Activated CD4-positive, alpha-beta T cell treated with anti-CD3 and anti-CD28 coated beads, Interleukin-2, amount 50 U/mL, for 24 hours (primary cell): Measurements from ENCODE around the gene DNAAF3.

ENCODE experiments used
- DNase-seq, 2 donors: peaks; one replicate each; pipeline ENCODE4 v3.0.0-alpha.2; 2020; ENCODE audit warnings: low read depth in 1 of 2, low spot score in 1 of 2

DNAAF3 gene

GRCh38 chr19:55116859-55117662, 49.4 kb downstream of the DNAAF3 start, which contains the start of gene PPP1R12C:
Gene PPP1R12C (minus strand): TSS chr19:55117637. CDS start chr19:55117543, 94 bp downstream.
- no peak for DNase-seq

DNA sequence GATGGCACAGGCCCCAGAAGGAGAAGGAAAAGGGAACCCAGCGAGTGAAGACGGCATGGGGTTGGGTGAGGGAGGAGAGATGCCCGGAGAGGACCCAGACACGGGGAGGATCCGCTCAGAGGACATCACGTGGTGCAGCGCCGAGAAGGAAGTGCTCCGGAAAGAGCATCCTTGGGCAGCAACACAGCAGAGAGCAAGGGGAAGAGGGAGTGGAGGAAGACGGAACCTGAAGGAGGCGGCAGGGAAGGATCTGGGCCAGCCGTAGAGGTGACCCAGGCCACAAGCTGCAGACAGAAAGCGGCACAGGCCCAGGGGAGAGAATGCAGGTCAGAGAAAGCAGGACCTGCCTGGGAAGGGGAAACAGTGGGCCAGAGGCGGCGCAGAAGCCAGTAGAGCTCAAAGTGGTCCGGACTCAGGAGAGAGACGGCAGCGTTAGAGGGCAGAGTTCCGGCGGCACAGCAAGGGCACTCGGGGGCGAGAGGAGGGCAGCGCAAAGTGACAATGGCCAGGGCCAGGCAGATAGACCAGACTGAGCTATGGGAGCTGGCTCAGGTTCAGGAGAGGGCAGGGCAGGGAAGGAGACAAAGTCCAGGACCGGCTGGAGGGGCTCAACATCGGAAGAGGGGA, 50.1 kb downstream of the DNAAF3 start:
- DNase-seq: peak in 1 of 2 donors; percentile 40

GRCh38 chr19:55115446-55116065, 50.9 kb downstream of the DNAAF3 start:
- DNase-seq: no peak

DNA sequence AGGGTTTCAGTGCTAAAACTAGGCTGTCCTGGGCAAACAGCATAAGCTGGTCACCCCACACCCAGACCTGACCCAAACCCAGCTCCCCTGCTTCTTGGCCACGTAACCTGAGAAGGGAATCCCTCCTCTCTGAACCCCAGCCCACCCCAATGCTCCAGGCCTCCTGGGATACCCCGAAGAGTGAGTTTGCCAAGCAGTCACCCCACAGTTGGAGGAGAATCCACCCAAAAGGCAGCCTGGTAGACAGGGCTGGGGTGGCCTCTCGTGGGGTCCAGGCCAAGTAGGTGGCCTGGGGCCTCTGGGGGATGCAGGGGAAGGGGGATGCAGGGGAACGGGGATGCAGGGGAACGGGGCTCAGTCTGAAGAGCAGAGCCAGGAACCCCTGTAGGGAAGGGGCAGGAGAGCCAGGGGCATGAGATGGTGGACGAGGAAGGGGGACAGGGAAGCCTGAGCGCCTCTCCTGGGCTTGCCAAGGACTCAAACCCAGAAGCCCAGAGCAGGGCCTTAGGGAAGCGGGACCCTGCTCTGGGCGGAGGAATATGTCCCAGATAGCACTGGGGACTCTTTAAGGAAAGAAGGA, 51.8 kb downstream of the DNAAF3 start:
- no peak for DNase-seq

GRCh38 chr19:55113570-55114039, 52.8 kb downstream of the DNAAF3 start:
- no peak for DNase-seq

DNA sequence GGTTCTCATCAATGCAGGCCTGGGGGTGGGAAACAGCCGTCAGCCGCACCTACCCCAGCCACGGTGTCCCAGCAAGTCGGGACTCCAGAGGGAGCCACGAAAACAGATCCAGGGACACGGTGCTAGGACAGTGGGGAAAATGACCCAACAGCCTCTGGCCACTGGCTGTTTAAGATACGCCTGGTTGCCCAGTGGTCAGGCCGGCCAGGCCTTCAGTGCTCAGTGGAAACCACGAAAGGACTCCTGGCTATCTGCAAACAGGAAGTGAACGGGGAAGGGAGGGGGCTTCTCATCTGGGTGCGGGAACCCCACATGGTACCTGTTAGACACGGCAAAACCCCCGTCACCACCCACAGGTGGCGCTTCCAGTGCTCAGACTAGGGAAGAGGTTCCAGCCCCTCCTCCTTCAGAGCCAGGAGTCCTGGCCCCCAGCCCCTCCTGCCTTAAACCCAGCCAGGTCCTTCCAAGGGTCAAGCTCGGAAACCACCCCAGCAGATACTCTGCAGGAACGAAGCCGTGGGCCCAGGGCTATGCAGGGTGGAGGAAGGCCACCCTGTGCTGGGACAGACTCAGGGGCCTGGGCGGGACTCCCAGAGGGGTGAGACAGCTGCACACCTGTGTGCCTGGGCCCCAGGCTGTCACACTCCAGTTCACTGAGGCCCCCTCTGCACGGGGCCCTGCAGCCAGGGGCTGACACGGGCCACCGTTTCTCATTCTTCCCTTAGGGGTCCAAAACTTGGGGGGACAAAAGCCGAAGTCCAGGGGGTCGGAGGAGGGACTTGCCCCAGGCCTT, 53.4 kb downstream of the DNAAF3 start:
- no peak for DNase-seq

DNA sequence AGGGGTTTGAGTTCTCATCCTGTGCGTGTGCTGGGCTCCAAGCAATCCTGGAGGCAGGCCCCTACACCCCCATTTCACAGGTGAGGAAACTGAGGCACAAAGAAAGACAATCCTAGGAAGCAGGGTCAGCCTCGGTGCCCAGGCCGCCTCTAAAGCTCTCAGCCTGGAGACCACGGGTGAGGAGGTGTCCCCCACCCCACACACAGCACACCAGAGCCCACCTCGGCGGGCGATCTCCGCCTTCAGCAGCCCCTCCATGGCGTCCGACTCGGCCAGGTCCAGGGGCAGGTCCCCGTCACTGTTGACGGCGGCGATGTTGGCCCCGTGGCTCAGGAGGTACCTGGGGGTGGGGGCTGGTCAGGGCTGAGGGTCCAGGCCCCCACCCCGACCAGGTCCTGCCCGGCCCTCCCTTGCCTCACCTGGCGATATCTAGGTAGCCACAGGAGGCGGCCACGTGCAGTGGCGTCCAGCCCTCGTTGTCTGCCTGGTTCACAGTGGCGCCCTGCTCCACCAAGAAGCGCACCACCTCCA, 54.1 kb downstream of the DNAAF3 start:
- no peak for DNase-seq

- DNase-seq: no peak
Measured at GRCh38 chr19:55111238-55111831, 55.1 kb downstream of the DNAAF3 start.

DNA sequence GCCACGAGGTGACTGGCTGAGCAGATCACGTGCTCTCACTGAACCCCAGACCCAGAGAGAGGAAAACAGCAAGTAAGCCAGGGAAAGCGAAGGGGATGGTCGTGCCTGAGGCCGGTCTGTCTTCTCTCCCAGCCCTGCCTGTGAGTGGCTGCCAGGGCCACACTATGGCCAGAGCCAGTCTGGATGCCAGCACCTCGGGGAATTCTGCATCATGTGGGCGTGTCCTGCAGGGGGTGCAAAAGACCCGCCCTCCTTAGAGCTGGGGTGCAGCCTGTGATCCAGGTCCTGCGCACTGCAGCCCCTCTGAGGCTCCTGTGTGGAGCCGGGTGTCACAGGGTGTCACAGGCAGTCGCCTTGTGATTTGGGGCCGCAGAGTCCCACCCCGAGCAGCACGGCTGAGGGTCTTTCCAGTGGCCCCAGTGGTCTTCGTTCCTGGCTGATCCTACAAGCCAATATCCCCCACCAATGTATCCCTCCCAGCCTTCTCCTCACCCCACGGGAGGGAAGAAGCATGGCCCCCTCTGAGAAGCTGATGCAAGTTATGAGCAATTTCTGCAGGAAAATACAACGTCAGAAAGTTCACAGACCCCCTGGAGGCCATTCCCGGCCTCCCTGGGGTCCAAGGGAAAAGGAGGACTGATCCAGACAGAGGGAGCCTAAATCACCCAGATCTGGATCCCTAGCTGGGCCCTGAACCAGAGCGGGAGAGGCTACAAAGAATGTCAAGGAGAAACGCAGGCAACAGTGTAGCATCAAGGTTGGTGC, 56.7 kb downstream of the DNAAF3 start:
- DNase-seq: no peak
